Endothelial cell (in vitro differentiated cells): Measurements from ENCODE around the gene CCDC24. TPM values are rescaled to one million over a fixed set of nuclear protein-coding genes. Genes with fewer than 3 reads are reported as not detected.

Experiments used
- DNase-seq: peaks from one replicate; pipeline ENCODE4 v3.0.0; 2021; ENCODE audit warnings: low spot score
- H3K27ac Mint-ChIP-seq: one replicate; pipeline ENCODE4 v1.8.0; 2021; ENCODE audit warnings: mixed read lengths, inconsistent platforms; ENCODE audit not compliant: unreplicated experiment
- H3K27me3 Mint-ChIP-seq: one replicate; pipeline ENCODE4 v1.8.0; 2021; ENCODE audit warnings: mild to moderate bottlenecking, moderate library complexity, mixed read lengths, inconsistent platforms; ENCODE audit not compliant: unreplicated experiment
- H3K36me3 Mint-ChIP-seq: one replicate; pipeline ENCODE4 v1.8.0; 2021; ENCODE audit warnings: mild to moderate bottlenecking, low read depth, mixed read lengths, inconsistent platforms; ENCODE audit not compliant: unreplicated experiment
- H3K4me1 Mint-ChIP-seq: one replicate; pipeline ENCODE4 v1.8.0; 2021; ENCODE audit warnings: mild to moderate bottlenecking, mixed read lengths, inconsistent platforms; ENCODE audit not compliant: unreplicated experiment
- H3K4me3 Mint-ChIP-seq: one replicate; pipeline ENCODE4 v1.8.0; 2021; ENCODE audit warnings: mild to moderate bottlenecking, mixed read lengths, inconsistent platforms; ENCODE audit not compliant: unreplicated experiment
- H3K9me3 Mint-ChIP-seq: one replicate; pipeline ENCODE4 v1.8.0; 2021; ENCODE audit warnings: mixed read lengths, inconsistent platforms; ENCODE audit not compliant: unreplicated experiment
- CTCF ChIP-seq: fragments of 200-600 bp; sonication (generic); IDR thresholded peaks from one replicate; pipeline ENCODE4 v1.5.0; 2021; ENCODE audit warnings: antibody characterized with exemption; ENCODE audit not compliant: unreplicated experiment
- total RNA-seq: library from RNA; stranded (reverse); fragmentation: NEBNext Ultra II Directional; extraction: Animal tissue kit (Norgen Biotek cat#: 25700); gene quantifications from one replicate; pipeline ENCODE4 v1.2.1, GENCODE V29; 2021; ENCODE audit not compliant: unreplicated experiment

The CCDC24 gene
- total RNA-seq, 1 donor from 2014 or later, result 4.2 TPM

- peak within 1 kb of the TSS; percentile 19 for H3K27ac Mint-ChIP-seq
- peaks cover 9% of the 10 kb centered on the region for H3K27me3 Mint-ChIP-seq
- H3K4me3 Mint-ChIP-seq, result peak within 1 kb of the TSS; percentile 96
- peak; percentile 95 for DNase-seq
- peaks cover 16% of the 10 kb centered on the region for H3K36me3 Mint-ChIP-seq
- H3K9me3 Mint-ChIP-seq, result no peaks in the 10 kb centered on the region
- peak; percentile 21 for TF ChIP-seq CTCF
- H3K4me1 Mint-ChIP-seq, result peaks cover 19% of the 10 kb centered on the region
Observed at GRCh38 chr1:43969746-43970466, 21.5 kb upstream of the CCDC24 start, which contains the start of gene DPH2. Gene DPH2, plus strand, starts transcription at chr1:43970010. Its CDS starts 166 bp downstream, at chr1:43970176.

- peaks cover 19% of the 10 kb centered on the region for H3K4me1 Mint-ChIP-seq
- H3K27ac Mint-ChIP-seq, result no peak overlapping the region
- peak overlapping the region; percentile 96 for H3K4me3 Mint-ChIP-seq
- TF ChIP-seq CTCF, result no peak
- no peaks in the 10 kb centered on the region for H3K9me3 Mint-ChIP-seq
- peaks cover 16% of the 10 kb centered on the region for H3K36me3 Mint-ChIP-seq
- DNase-seq, result no peak
- peaks cover 9% of the 10 kb centered on the region for H3K27me3 Mint-ChIP-seq
Observed at GRCh38 chr1:43970502-43970901, 20.9 kb upstream of the CCDC24 start.

- Mint-ChIP-seq H3K4me1 (peaks cover 22% of the 10 kb centered on the region), H3K27me3 (peaks cover 12% of the 10 kb centered on the region), H3K4me3 (peak overlapping the region; percentile 96), H3K27ac (no peak overlapping the region), H3K9me3 (no peaks in the 10 kb centered on the region), H3K36me3 (peaks cover 16% of the 10 kb centered on the region)
- no peak for DNase-seq
- no peak for TF ChIP-seq CTCF
Observed at GRCh38 chr1:43970911-43971310, 20.5 kb upstream of the CCDC24 start.

GRCh38 chr1:43971336-43971980 is 19.9 kb upstream of the CCDC24 start:
- no peak for TF ChIP-seq CTCF
- no peaks in the 10 kb centered on the region for H3K9me3 Mint-ChIP-seq
- H3K4me1 Mint-ChIP-seq, result peaks cover 27% of the 10 kb centered on the region
- peaks cover 19% of the 10 kb centered on the region for H3K36me3 Mint-ChIP-seq
- H3K27ac Mint-ChIP-seq, result no peak overlapping the region
- H3K4me3 Mint-ChIP-seq, result no peak overlapping the region
- peaks cover 16% of the 10 kb centered on the region for H3K27me3 Mint-ChIP-seq
- DNase-seq, result no peak

GRCh38 chr1:43973981-43974442 is 17.4 kb upstream of the CCDC24 start:
- TF ChIP-seq CTCF, result no peak
- Mint-ChIP-seq H3K27ac (peak overlapping the region; percentile 34), H3K4me3 (peak overlapping the region; percentile 95), H3K4me1 (peaks cover 40% of the 10 kb centered on the region), H3K36me3 (peaks cover 22% of the 10 kb centered on the region), H3K9me3 (no peaks in the 10 kb centered on the region), H3K27me3 (peaks cover 24% of the 10 kb centered on the region)
- no peak for DNase-seq
